GM18858 (cell line): ENCODE measurements around the gene OLA1.

Experiments used
- ATAC-seq: cut with Tn5 transposase; IDR thresholded peaks from one replicate; pipeline ENCODE4 v1.9.1; 2021; ENCODE audit not compliant: unreplicated experiment

OLA1 gene

GRCh38 chr2:174180726-174181236 is 67.6 kb downstream of the OLA1 start:
- ATAC-seq, result no peak

GRCh38 chr2:174180165-174180724 is 68.1 kb downstream of the OLA1 start:
- ATAC-seq, result no peak

- ATAC-seq, result no peak
Measured at GRCh38 chr2:174177316-174177890, 70.9 kb downstream of the OLA1 start.

GRCh38 chr2:174176898-174177297 is 71.4 kb downstream of the OLA1 start:
- no peak for ATAC-seq

GRCh38 chr2:174174741-174175140 is 73.6 kb downstream of the OLA1 start:
- no peak for ATAC-seq

- ATAC-seq, result no peak
Measured at GRCh38 chr2:174172802-174173355, 75.5 kb downstream of the OLA1 start.

GRCh38 chr2:174171686-174172445 is 76.5 kb downstream of the OLA1 start:
- no peak for ATAC-seq

- no peak for ATAC-seq
Measured at GRCh38 chr2:174169372-174169771, 79.0 kb downstream of the OLA1 start.

- no peak for ATAC-seq
Measured at GRCh38 chr2:174166261-174166660, 82.1 kb downstream of the OLA1 start.

GRCh38 chr2:174161490-174161889 is 86.8 kb downstream of the OLA1 start:
- ATAC-seq, result no peak

- no peak for ATAC-seq
Measured at GRCh38 chr2:174158003-174158402, 90.3 kb downstream of the OLA1 start.

GRCh38 chr2:174157053-174157452 is 91.3 kb downstream of the OLA1 start:
- ATAC-seq, result no peak

GRCh38 chr2:174153757-174154680 is 94.3 kb downstream of the OLA1 start:
- no peak for ATAC-seq

- no peak for ATAC-seq
Measured at GRCh38 chr2:174149530-174149929, 98.8 kb downstream of the OLA1 start.

- no peak for ATAC-seq
Measured at GRCh38 chr2:174148833-174149232, 99.5 kb downstream of the OLA1 start.

- no peak for ATAC-seq
Measured at GRCh38 chr2:174145827-174146226, 102.5 kb downstream of the OLA1 start.

- ATAC-seq, result no peak
Measured at GRCh38 chr2:174142290-174142689, 106.0 kb downstream of the OLA1 start.

- ATAC-seq, result no peak
Measured at GRCh38 chr2:174138161-174138560, 110.2 kb downstream of the OLA1 start.

- no peak for ATAC-seq
Measured at GRCh38 chr2:174135981-174136380, 112.4 kb downstream of the OLA1 start.

GRCh38 chr2:174125090-174125489 is 123.2 kb downstream of the OLA1 start:
- no peak for ATAC-seq

GRCh38 chr2:174124181-174124580 is 124.2 kb downstream of the OLA1 start:
- ATAC-seq, result no peak
